Smooth muscle cell (in vitro differentiated cells): ENCODE results near the gene HMCN1. TPM values are rescaled to one million over a fixed set of nuclear protein-coding genes. Genes with fewer than 3 reads are reported as not detected.

Source experiments
- DNase-seq: peaks from one replicate; lab custom pipeline; 2025; ENCODE audit not compliant: unreplicated experiment; lab: John Stamatoyannopoulos, UW
- H2AFZ ChIP-seq: fragments of 200-600 bp; sonication (generic); 2 replicates; pipeline ENCODE4 v1.6.0; 2016; ENCODE audit warnings: antibody characterized with exemption, low read depth, mild to moderate bottlenecking
- H3F3A ChIP-seq: fragments of 200-600 bp; sonication (generic); 2 replicates; pipeline ENCODE4 v1.6.0; 2017; ENCODE audit warnings: antibody characterized with exemption, low read depth
- H3K27ac ChIP-seq: fragments of 200-600 bp; sonication (generic); 2 replicates; pipeline ENCODE4 v1.5.1; 2016; ENCODE audit warnings: low read depth, mild to moderate bottlenecking
- H3K27me3 ChIP-seq: fragments of 200-600 bp; sonication (generic); 2 replicates; pipeline ENCODE4 v1.6.1; 2016; ENCODE audit warnings: low read depth, mild to moderate bottlenecking
- H3K36me3 ChIP-seq: fragments of 200-600 bp; sonication (generic); 2 replicates; pipeline ENCODE4 v1.5.1; 2016; ENCODE audit warnings: low read depth
- H3K4me1 ChIP-seq: fragments of 200-600 bp; sonication (generic); 2 replicates; pipeline ENCODE4 v1.5.1; 2016; ENCODE audit warnings: low read depth
- H3K4me2 ChIP-seq: fragments of 200-600 bp; sonication (generic); 2 replicates; pipeline ENCODE4 v1.6.0; 2016; ENCODE audit warnings: mild to moderate bottlenecking
- H3K4me3 ChIP-seq: fragments of 200-600 bp; sonication (generic); 2 replicates; pipeline ENCODE4 v1.5.1; 2016; ENCODE audit warnings: mild to moderate bottlenecking
- H3K79me2 ChIP-seq: fragments of 200-600 bp; sonication (generic); 2 replicates; pipeline ENCODE4 v1.6.0; 2016; ENCODE audit warnings: low read depth, mild to moderate bottlenecking
- H3K9ac ChIP-seq: fragments of 200-600 bp; sonication (generic); 2 replicates; pipeline ENCODE4 v1.6.0; 2016; ENCODE audit warnings: low read depth
- H3K9me3 ChIP-seq: fragments of 200-600 bp; sonication (generic); replicated peaks from 2 replicates; pipeline ENCODE4 v1.5.1; 2016; ENCODE audit warnings: low read depth
- H4K20me1 ChIP-seq: fragments of 200-600 bp; sonication (generic); 2 replicates; pipeline ENCODE4 v1.6.0; 2016; ENCODE audit warnings: low read depth
- CTCF ChIP-seq: fragments of 200-600 bp; sonication (generic); IDR thresholded peaks from 2 replicates; pipeline ENCODE4 v1.5.1; 2017; ENCODE audit warnings: borderline replicate concordance, mild to moderate bottlenecking, antibody characterized with exemption; ENCODE audit not compliant: insufficient read depth, poor library complexity, severe bottlenecking
- WGBS: methylation state at CpG from one replicate; pipeline ENCODE4 v1.1.7; 2016; ENCODE audit warnings: low lambda C conversion rate; 5-methylcytosine and 5-hydroxymethylcytosine counted together
- polyA plus RNA-seq: library from polyadenylated mRNA; unstranded; fragments of >200 nt; fragmentation: Nextera tagmentation; extraction: Ambion mirVana; gene quantifications from 2 replicates; pipeline ENCODE4 v1.2.1, GENCODE V29; 2016
- total RNA-seq: library from RNA; depleted of rRNA; stranded (reverse); fragments of >200 nt; gene quantifications from 2 replicates; pipeline ENCODE4 v1.2.3, GENCODE V29; 2014

Gene HMCN1
- total and polyA plus RNA-seq, 2 experiments from 2014 or later = 18.9 to 118 TPM

GRCh38 chr1:185934476-185935189, 200.4 kb downstream of the HMCN1 start:
- Histone ChIP-seq H3K4me3 (no peak overlapping the region), H3K4me1 (no peaks in the 10 kb centered on the region), H3K36me3 (peaks cover 4% of the 10 kb centered on the region), H3K79me2 (no peaks in the 10 kb centered on the region), H3F3A (no peaks in the 10 kb centered on the region), H4K20me1 (no peaks in the 10 kb centered on the region), H3K27ac (peak overlapping the region; percentile 15), H2AFZ (no peak overlapping the region), H3K9me3 (no peaks in the 10 kb centered on the region), H3K4me2 (peak overlapping the region; percentile 16), H3K9ac (no peak overlapping the region), H3K27me3 (no peaks in the 10 kb centered on the region)
- DNase-seq = no peak
- 79% methylated on average over 5 of the region's 5 CpGs for WGBS
- TF ChIP-seq CTCF = no peak

- Histone ChIP-seq H3K4me2 (no peak overlapping the region), H3K27ac (no peak overlapping the region), H3K9me3 (no peaks in the 10 kb centered on the region), H3K36me3 (peaks cover 4% of the 10 kb centered on the region), H3K27me3 (no peaks in the 10 kb centered on the region), H3K4me3 (no peak overlapping the region), H3K79me2 (no peaks in the 10 kb centered on the region), H4K20me1 (no peaks in the 10 kb centered on the region), H3F3A (no peaks in the 10 kb centered on the region), H3K4me1 (no peaks in the 10 kb centered on the region), H2AFZ (no peak overlapping the region), H3K9ac (no peak overlapping the region)
- no peak for DNase-seq
- TF ChIP-seq CTCF = no peak
These were observed 201.2 kb downstream of the HMCN1 start for GRCh38 chr1:185935360-185935759.

- TF ChIP-seq CTCF = no peak
- no peak overlapping the region for H3K27ac ChIP-seq
- H3F3A ChIP-seq = no peaks in the 10 kb centered on the region
- no peak overlapping the region for H3K9ac ChIP-seq
- no peaks in the 10 kb centered on the region for H3K9me3 ChIP-seq
- no peaks in the 10 kb centered on the region for H3K27me3 ChIP-seq
- H3K4me3 ChIP-seq = no peak overlapping the region
- H3K4me1 ChIP-seq = no peaks in the 10 kb centered on the region
- H3K4me2 ChIP-seq = no peak overlapping the region
- DNase-seq = no peak
- H3K79me2 ChIP-seq = no peaks in the 10 kb centered on the region
- no peaks in the 10 kb centered on the region for H4K20me1 ChIP-seq
- peaks cover 4% of the 10 kb centered on the region for H3K36me3 ChIP-seq
- H2AFZ ChIP-seq = no peak overlapping the region
- 100% methylated on average over 1 of the region's 1 CpG for WGBS
These were observed 202.4 kb downstream of the HMCN1 start for GRCh38 chr1:185936641-185937040.

GRCh38 chr1:185938396-185938795, 204.2 kb downstream of the HMCN1 start:
- peaks cover 4% of the 10 kb centered on the region for H3K36me3 ChIP-seq
- H3K79me2 ChIP-seq = no peaks in the 10 kb centered on the region
- no peaks in the 10 kb centered on the region for H3K4me1 ChIP-seq
- H3K9ac ChIP-seq = no peak overlapping the region
- H3F3A ChIP-seq = no peaks in the 10 kb centered on the region
- 92% methylated on average over 2 of the region's 2 CpGs for whole genome bisulfite sequencing
- no peak for DNase-seq
- no peak overlapping the region for H3K4me3 ChIP-seq
- no peaks in the 10 kb centered on the region for H3K9me3 ChIP-seq
- no peaks in the 10 kb centered on the region for H3K27me3 ChIP-seq
- H3K27ac ChIP-seq = peak overlapping the region; percentile 17
- H3K4me2 ChIP-seq = no peak overlapping the region
- H4K20me1 ChIP-seq = no peaks in the 10 kb centered on the region
- TF ChIP-seq CTCF = no peak
- no peak overlapping the region for H2AFZ ChIP-seq
